ENCODE measurements around the gene CALCR.
A peak's percentile ranks its signal among the peaks of the same experiment; 100 is the strongest.

The CALCR gene

DNA sequence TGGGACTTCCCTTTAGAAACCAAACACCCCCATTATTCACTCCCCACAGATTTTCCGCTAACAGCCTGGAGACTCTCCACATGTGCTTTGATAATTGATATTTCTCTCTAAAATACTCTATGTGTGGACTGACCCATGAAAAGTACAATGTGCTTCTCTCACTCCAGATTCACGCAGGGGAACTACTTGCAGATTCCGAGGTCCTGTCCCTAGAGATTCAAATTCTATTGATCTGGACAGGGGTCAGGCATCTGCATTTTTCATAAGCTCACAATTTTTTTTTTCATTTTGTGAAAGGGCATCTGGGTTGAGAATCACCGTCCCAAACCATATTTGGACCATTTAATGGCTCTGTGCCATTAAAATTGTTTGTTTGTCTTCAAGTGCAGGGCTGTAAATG, 98.7 kb downstream of the CALCR start:
- no peaks in the 10 kb centered on the region; the same call in 1 of the 2 replicates for H3K4me1 ChIP-seq (ENCODE audit: control insufficient read depth, insufficient read depth, low read length)
- H3K27ac ChIP-seq (ENCODE audit: extremely low read depth, low read depth, low read length), result no peak overlapping the region
- H3K4me3 ChIP-seq (ENCODE audit: low read depth, low read length), result no peak overlapping the region
- no peaks in the 10 kb centered on the region for H3K36me3 ChIP-seq (ENCODE audit: control insufficient read depth in 2 of 2, insufficient read depth in 1 of 2, low read length in 2 of 2)
- no peak for TF ChIP-seq ZNF391 (tag by site-specific recombination; IDR thresholded peaks at IDR 0.05; ENCODE audit: borderline replicate concordance, low read depth)
- no peak for TF ChIP-seq ZNF138 (tag by site-specific recombination; IDR thresholded peaks at IDR 0.05; ENCODE audit: borderline replicate concordance)
- peak; percentile 55 for TF ChIP-seq ZBTB20 (tag by site-specific recombination; IDR thresholded peaks at IDR 0.05)
- ChIA-PET POLR2A (no interaction called here), CTCF (no interaction called here)
- no peaks in the 10 kb centered on the region for H3K9me3 ChIP-seq (ENCODE audit: control insufficient read depth, insufficient read depth, low read depth, low read length)

DNA sequence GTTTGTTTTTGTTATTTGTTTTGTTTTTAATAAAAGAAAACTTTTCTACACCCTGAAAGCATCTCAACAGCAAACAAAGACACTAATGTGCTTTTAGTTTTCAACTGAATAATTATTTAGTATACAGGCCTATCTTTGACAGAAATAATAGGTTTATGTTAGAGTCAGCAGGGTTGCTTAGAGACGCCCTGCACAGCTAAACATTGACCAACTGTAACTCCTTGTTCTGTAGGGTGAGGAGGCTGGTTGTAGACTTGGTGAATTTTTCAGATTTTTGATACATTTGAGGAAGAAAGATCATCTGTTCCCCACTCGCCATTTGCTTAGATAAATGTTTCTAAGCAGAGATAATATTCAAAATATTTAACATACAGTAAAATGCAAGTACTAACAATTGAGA, 103.1 kb downstream of the CALCR start:
- ChIA-PET POLR2A (no interaction called here), CTCF (no interaction called here)
- no peaks in the 10 kb centered on the region; the same call in 1 of the 2 replicates for H3K4me1 ChIP-seq (ENCODE audit: control insufficient read depth, insufficient read depth, low read length)
- H3K27ac ChIP-seq (ENCODE audit: extremely low read depth, low read depth, low read length), result no peak overlapping the region
- no peak overlapping the region for H3K4me3 ChIP-seq (ENCODE audit: low read depth, low read length)
- no peaks in the 10 kb centered on the region for H3K36me3 ChIP-seq (ENCODE audit: control insufficient read depth in 2 of 2, insufficient read depth in 1 of 2, low read length in 2 of 2)
- TF ChIP-seq ZBTB7A (tag by site-specific recombination; IDR thresholded peaks at IDR 0.05; ENCODE audit: low read depth) (no peak), ZNF302 (tag by site-specific recombination; IDR thresholded peaks at IDR 0.05; ENCODE audit: low read depth) (no peak), ZNF626 (tag by site-specific recombination; IDR thresholded peaks at IDR 0.05) (no peak), SCRT2 (tag by site-specific recombination; IDR thresholded peaks at IDR 0.05) (no peak), ZBTB20 (tag by site-specific recombination; IDR thresholded peaks at IDR 0.05) (no peak), ZNF157 (tag by site-specific recombination; IDR thresholded peaks at IDR 0.05) (no peak), ZNF837 (tag by site-specific recombination; IDR thresholded peaks at IDR 0.05) (no peak), HOXD13 (CRISPR knock-in tag; IDR thresholded peaks at IDR 0.05; ENCODE audit: borderline replicate concordance) (no peak), SP2 (tag by site-specific recombination; IDR thresholded peaks at IDR 0.05) (no peak), ZNF184 (tag by site-specific recombination; IDR thresholded peaks at IDR 0.05) (no peak), RBAK (tag by site-specific recombination; IDR thresholded peaks at IDR 0.05) (no peak), KLF9 (tag by site-specific recombination; IDR thresholded peaks at IDR 0.05; ENCODE audit: low read depth) (no peak), ZBTB48 (tag by site-specific recombination; IDR thresholded peaks at IDR 0.05) (no peak), ZSCAN23 (tag by site-specific recombination; IDR thresholded peaks at IDR 0.05) (no peak), ZNF600 (tag by site-specific recombination; IDR thresholded peaks at IDR 0.05) (no peak), ZNF426 (tag by site-specific recombination; IDR thresholded peaks at IDR 0.05) (no peak), ZNF133 (tag by site-specific recombination; IDR thresholded peaks at IDR 0.05) (no peak)
- TF ChIP-seq, protein P1, sequence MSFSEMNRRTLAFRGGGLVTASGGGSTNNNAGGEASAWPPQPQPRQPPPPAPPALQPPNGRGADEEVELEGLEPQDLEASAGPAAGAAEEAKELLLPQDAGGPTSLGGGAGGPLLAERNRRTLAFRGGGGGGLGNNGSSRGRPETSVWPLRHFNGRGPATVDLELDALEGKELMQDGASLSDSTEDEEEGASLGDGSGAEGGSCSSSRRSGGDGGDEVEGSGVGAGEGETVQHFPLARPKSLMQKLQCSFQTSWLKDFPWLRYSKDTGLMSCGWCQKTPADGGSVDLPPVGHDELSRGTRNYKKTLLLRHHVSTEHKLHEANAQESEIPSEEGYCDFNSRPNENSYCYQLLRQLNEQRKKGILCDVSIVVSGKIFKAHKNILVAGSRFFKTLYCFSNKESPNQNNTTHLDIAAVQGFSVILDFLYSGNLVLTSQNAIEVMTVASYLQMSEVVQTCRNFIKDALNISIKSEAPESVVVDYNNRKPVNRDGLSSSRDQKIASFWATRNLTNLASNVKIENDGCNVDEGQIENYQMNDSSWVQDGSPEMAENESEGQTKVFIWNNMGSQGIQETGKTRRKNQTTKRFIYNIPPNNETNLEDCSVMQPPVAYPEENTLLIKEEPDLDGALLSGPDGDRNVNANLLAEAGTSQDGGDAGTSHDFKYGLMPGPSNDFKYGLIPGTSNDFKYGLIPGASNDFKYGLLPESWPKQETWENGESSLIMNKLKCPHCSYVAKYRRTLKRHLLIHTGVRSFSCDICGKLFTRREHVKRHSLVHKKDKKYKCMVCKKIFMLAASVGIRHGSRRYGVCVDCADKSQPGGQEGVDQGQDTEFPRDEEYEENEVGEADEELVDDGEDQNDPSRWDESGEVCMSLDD (tag by site-specific recombination; IDR thresholded peaks at IDR 0.05), result no peak
- TF ChIP-seq, protein P2, sequence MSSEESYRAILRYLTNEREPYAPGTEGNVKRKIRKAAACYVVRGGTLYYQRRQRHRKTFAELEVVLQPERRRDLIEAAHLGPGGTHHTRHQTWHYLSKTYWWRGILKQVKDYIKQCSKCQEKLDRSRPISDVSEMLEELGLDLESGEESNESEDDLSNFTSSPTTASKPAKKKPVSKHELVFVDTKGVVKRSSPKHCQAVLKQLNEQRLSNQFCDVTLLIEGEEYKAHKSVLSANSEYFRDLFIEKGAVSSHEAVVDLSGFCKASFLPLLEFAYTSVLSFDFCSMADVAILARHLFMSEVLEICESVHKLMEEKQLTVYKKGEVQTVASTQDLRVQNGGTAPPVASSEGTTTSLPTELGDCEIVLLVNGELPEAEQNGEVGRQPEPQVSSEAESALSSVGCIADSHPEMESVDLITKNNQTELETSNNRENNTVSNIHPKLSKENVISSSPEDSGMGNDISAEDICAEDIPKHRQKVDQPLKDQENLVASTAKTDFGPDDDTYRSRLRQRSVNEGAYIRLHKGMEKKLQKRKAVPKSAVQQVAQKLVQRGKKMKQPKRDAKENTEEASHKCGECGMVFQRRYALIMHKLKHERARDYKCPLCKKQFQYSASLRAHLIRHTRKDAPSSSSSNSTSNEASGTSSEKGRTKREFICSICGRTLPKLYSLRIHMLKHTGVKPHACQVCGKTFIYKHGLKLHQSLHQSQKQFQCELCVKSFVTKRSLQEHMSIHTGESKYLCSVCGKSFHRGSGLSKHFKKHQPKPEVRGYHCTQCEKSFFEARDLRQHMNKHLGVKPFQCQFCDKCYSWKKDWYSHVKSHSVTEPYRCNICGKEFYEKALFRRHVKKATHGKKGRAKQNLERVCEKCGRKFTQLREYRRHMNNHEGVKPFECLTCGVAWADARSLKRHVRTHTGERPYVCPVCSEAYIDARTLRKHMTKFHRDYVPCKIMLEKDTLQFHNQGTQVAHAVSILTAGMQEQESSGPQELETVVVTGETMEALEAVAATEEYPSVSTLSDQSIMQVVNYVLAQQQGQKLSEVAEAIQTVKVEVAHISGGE (tag by site-specific recombination; conservative IDR thresholded peaks at IDR 0.05; ENCODE audit: low read depth), result no peak
- H3K9me3 ChIP-seq (ENCODE audit: control insufficient read depth, insufficient read depth, low read depth, low read length), result no peaks in the 10 kb centered on the region

Measured in HEK293 (cell line).